GM12873 (cell line): ENCODE measurements around the gene LMX1B.

Source experiments
- CTCF ChIP-seq: IDR thresholded peaks from 2 replicates; pipeline ENCODE4 v1.5.1; 2012; ENCODE audit warnings: low read depth, mild to moderate bottlenecking, moderate library complexity, low read length, control low read depth; ENCODE audit not compliant: insufficient read depth; ENCODE audit errors: missing control alignments

The LMX1B gene

GRCh38 chr9:126704892-126705766, 91.4 kb downstream of the LMX1B start:
- TF ChIP-seq CTCF: peak; percentile 89

GRCh38 chr9:126705767-126706697, 92.3 kb downstream of the LMX1B start:
- TF ChIP-seq CTCF: peak; percentile 81

- TF ChIP-seq CTCF: no peak
Observed at GRCh38 chr9:126706698-126707053, 92.9 kb downstream of the LMX1B start.

- no peak for TF ChIP-seq CTCF
Observed at GRCh38 chr9:126707083-126707482, 93.4 kb downstream of the LMX1B start.

- no peak for TF ChIP-seq CTCF
Observed at GRCh38 chr9:126708178-126708577, 94.5 kb downstream of the LMX1B start.

GRCh38 chr9:126709241-126709640, 95.5 kb downstream of the LMX1B start:
- TF ChIP-seq CTCF: no peak

- TF ChIP-seq CTCF: no peak
Observed at GRCh38 chr9:126715382-126715781, 101.7 kb downstream of the LMX1B start.
